K562 (cell line): ENCODE results near the gene AHNAK. TPM values are rescaled to one million over a fixed set of nuclear protein-coding genes. Genes with fewer than 3 reads are reported as not detected.

Experiments used
- ATF1 ChIP-seq, 2 experiments: fragments of 450-650 bp in 1 of 2; IDR thresholded peaks; 2 replicates each; pipeline ENCODE4 v1.6.1; 2016; ENCODE audit warnings: missing compliant biosample characterization in 1 of 2, missing genetic modification characterization in 1 of 2
- CC2D1A ChIP-seq: fragments of 450-650 bp; IDR thresholded peaks from 2 replicates; pipeline ENCODE4 v1.6.1; 2017; ENCODE audit warnings: mild to moderate bottlenecking
- ELK1 ChIP-seq: sonication (generic); formaldehyde crosslinking; IDR thresholded peaks from 2 replicates; pipeline ENCODE4 v1.8.1; 2022; ENCODE audit warnings: missing genetic modification reagents
- ELK3 ChIP-seq: fragments of 450-650 bp; formaldehyde crosslinking; IDR thresholded peaks from 2 replicates; pipeline ENCODE4 v1.4.0; 2020; ENCODE audit warnings: mild to moderate bottlenecking
- ID3 ChIP-seq, 2 experiments: fragments of 250-450 bp in 1 of 2; fragments of 450-650 bp in 1 of 2; sonication (Bioruptor Pico) in 1 of 2; IDR thresholded peaks; 2 replicates each; pipeline versions ENCODE4 v1.6.1 to v1.8.0; 2016 to 2021; ENCODE audit warnings: mild to moderate bottlenecking in 2 of 2, moderate library complexity in 2 of 2, missing compliant biosample characterization in 1 of 2, missing genetic modification characterization in 1 of 2
- JUND ChIP-seq, 2 experiments: IDR thresholded peaks; 2 replicates in 1 of 2; 3 replicates in 1 of 2; pipeline ENCODE4 v1.6.1; 2011; ENCODE audit warnings: borderline replicate concordance in 2 of 2, low read depth in 2 of 2, low read length in 2 of 2, improper control_type of control experiment in 1 of 2, missing biosample characterization in 1 of 2, missing genetic modification characterization in 1 of 2, missing genetic modification reagents in 1 of 2
- KLF1 ChIP-seq: fragments of 450-650 bp; IDR thresholded peaks from 2 replicates; pipeline ENCODE4 v1.6.1; 2016; ENCODE audit warnings: missing genetic modification characterization, missing compliant biosample characterization
- PTTG1 ChIP-seq: fragments of 450-650 bp; IDR thresholded peaks from 2 replicates; pipeline ENCODE4 v1.6.1; 2016; ENCODE audit warnings: low read depth, mild to moderate bottlenecking, missing genetic modification characterization, missing compliant biosample characterization
- RBFOX2 ChIP-seq: fragments of 200-400 bp; formaldehyde crosslinking; IDR thresholded peaks from 2 replicates; pipeline ENCODE4 v1.6.1; 2017; ENCODE audit warnings: low read depth, mild to moderate bottlenecking, low read length, moderate library complexity
- SMARCA4 ChIP-seq: fragments of 450-650 bp; IDR thresholded peaks from 2 replicates; pipeline ENCODE4 v1.6.1; 2016
- ZFP1 ChIP-seq: fragments of 450-650 bp; formaldehyde crosslinking; IDR thresholded peaks from 2 replicates; pipeline ENCODE4 v1.4.0; 2020; ENCODE audit warnings: mild to moderate bottlenecking, mixed read lengths
- ZNF407 ChIP-seq: fragments of 450-650 bp; IDR thresholded peaks from 2 replicates; pipeline ENCODE4 v1.6.1; 2016; ENCODE audit warnings: low read depth
- ZNF408 ChIP-seq: fragments of 250-450 bp; sonication (Bioruptor Pico); IDR thresholded peaks from 2 replicates; pipeline ENCODE4 v1.4.0; 2020; ENCODE audit warnings: low read depth, mild to moderate bottlenecking, moderate library complexity
- ZNF644 ChIP-seq: fragments of 200-800 bp; sonication (Bioruptor generic); IDR thresholded peaks from 2 replicates; pipeline ENCODE4 v1.6.1; 2016; ENCODE audit warnings: low read depth, missing genetic modification characterization, missing compliant biosample characterization
- ZNF79 ChIP-seq: fragments of 250-450 bp; sonication (Bioruptor Pico); IDR thresholded peaks from 2 replicates; pipeline ENCODE4 v1.4.0; 2020; ENCODE audit warnings: low read depth, mild to moderate bottlenecking, moderate library complexity
- polyA plus RNA-seq, 8 experiments: library from polyadenylated mRNA; depleted of rRNA in 4 of 8; stranded (reverse) in 5 of 8; unstranded in 3 of 8; fragments of >200 nt; fragmentation: Nextera tagmentation in 2 of 8; fragmentation: Illumina TruSeq in 1 of 8; extraction: Ambion mirVana in 2 of 8; extraction: Trizol in 1 of 8; gene quantifications; 2 replicates each; pipeline versions ENCODE4 v1.2.1 to v1.2.3, GENCODE V29; 2011 to 2014; ENCODE audit warnings: inconsistent platforms in 1 of 8, missing spikeins in 1 of 8
- total RNA-seq, 7 experiments: library from RNA; depleted of rRNA in 6 of 7; stranded (reverse); fragments of >200 nt in 6 of 7; fragmentation: Illumina TruSeq in 2 of 7; extraction: Trizol in 2 of 7; gene quantifications; 2 replicates each; pipeline versions ENCODE4 v1.2.1 to v1.2.3, GENCODE V29; 2011 to 2021; ENCODE audit warnings: low replicate concordance in 1 of 7

The AHNAK gene
- total and polyA plus RNA-seq, 9 of the 15 experiments (the other 6 are each of a cell fraction or from before 2014, with no cell fraction given), result 1.5 to 89.7 (median 45.0) TPM

GRCh38 chr11:62428871-62429560 lies 117.6 kb downstream of the AHNAK start (continued):
- TF ChIP-seq ATF1 (CRISPR knock-in tag; IDR thresholded peaks at IDR 0.05) (no peak), ATF1 (tag; IDR thresholded peaks at IDR 0.05) (no peak), CC2D1A (no peak), ZFP1 (CRISPR knock-in tag) (peak; percentile 59; the same call in 1 of the 2 replicates), PTTG1 (tag) (peak; percentile 83; the same call in 1 of the 2 replicates), ZNF407 (no peak), ELK1 (CRISPR knock-in tag) (no peak), RBFOX2 (no peak), ZNF408 (no peak), JUND (IDR thresholded peaks at IDR 0.05; ENCODE audit: borderline replicate concordance, low read depth, low read length) (no peak), JUND (tag; IDR thresholded peaks at IDR 0.05; ENCODE audit: borderline replicate concordance, low read depth, low read length) (no peak), ELK3 (CRISPR knock-in tag) (no peak), ID3 (CRISPR knock-in tag; IDR thresholded peaks at IDR 0.05) (no peak), ID3 (tag; IDR thresholded peaks at IDR 0.05) (peak; percentile 64; the same call in 1 of the 2 replicates), ZNF644 (tag) (peak; percentile 45; the same call in 1 of the 2 replicates), KLF1 (tag) (no peak), SMARCA4 (no peak), ZNF79 (CRISPR knock-in tag) (peak; percentile 82)
